NCI-H526 (cell line): ENCODE results near the gene FGF18.

Source experiments
- DNase-seq, 2 experiments: peaks; one replicate each; lab custom pipeline; 2025; lab: John Stamatoyannopoulos, UW

Gene FGF18

DNA sequence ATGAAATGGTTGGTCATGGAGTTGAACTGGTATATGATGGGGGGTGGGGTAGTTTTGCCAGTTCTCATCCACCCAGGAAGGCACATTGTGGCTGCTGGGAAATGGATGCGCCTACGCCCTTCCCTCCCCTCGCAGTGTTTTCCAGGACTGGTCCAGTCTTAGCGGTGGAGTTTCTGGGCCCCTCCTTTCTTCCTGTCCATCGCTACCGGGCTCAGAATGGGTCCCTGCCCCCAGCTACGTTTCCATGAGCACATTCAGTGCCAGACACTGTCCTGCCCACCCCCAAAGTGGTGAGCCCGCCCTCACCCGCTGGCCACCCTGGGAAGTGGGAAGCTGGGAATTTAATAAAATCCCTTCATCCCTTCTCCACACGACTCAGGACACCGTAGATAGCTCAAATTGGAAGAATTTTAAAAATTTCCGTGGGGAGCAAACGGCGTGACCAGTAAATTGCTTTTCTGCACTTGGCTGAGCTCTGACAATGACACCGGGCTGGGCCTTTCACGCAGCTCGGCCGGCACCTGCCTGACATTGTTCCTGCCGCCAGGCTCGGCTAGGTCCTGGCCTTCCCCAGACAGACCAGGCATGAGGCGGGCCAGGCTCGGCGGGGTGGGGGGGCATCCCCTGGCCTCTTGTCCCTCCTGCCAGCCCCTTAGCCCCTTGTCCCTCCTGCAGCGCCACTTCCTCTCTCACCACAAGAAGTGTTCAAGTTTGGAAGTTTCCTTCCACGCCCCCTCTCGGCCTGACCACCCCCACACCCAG, 3.6 kb downstream of the FGF18 start:
- DNase-seq, result no peak

DNA sequence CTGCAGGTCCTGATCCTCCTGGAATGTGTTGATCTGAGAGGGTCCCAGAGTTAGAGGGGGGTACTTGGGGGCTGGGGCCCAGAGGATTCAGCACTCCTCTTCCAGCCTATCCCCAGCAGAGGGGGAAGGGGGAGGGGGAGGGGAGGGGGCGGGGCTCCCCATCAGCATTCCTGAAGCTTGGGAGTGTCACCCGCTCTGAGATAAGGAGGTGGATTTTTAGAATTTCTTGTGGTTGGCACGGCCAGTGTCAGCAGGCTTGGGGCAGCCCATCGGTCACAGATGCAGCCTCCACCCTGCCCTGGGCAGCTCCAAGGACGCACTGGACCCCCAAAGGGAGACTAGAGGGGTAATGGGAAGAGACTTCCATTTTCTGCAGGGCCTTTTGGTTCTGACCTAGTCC, 5.3 kb downstream of the FGF18 start:
- no peak for DNase-seq

DNA sequence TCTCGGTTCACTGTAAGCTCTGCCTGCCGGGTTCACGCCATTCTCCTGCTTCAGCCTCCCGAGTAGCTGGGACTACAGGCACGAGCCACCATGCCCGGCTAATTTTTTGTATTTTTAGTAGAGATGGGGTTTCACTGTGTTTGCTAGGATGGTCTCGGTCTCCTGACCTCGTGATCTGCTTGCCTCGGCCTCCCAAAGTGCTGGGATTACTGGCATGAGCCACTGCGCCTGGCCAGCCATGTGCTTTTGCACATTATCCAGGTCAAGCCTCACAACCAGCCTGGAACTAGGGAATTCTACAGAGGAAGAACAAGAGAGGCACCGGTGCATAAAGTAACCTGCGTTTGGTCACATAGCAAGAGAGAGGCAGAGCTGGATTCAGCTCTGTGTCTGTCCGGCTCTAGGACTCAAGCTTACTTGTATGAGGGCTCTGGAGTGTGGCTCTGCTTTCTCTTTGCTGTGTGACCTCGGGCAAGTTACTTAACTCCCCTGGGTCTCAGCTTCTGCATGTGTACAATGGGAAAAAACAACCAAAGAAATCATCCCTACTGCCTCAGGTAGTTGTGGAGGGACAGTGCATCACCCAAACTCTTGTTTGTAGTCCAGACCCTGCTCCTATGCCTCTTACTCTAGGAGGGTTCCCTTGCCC, 6.3 kb downstream of the FGF18 start:
- DNase-seq, result no peak

DNA sequence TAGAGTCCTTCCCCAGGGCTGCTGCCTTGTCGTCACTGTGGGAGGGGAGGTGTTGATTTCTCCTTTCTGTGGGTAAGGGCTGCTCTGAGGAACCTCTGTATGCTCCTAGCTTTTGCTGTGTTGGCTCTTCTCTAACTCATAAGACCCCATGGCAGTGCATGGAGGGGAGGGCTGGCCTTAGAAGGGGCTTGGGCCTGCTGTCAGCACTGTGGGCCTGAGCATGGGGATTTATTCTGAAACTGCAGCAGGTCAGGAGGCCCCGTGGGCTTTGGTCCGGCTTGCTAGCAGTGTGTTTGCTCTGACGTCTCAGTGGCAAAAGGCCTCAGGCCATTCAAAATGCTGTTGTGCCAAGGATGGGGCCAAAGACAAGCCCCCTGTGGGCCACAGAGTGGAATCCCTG, 6.8 kb downstream of the FGF18 start:
- no peak for DNase-seq

DNA sequence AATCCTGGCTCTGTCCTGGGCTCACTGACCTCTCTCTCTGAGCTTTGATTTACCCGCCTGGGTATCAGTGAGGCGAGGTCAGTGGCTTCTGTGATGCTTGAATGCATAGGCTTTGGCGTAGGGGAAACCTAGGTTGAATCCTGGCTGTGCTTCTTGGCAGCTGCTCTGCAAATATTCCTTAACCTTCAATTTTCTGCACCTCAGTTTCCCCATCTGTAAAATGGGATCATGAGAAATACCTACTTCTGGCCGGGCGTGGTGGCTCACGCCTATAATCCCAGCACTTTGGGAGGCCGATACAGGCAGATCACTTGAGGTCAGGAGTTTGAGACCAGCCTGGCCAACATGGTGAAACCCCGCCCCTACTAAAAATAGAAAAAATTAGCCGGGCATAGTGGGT, 7.2 kb downstream of the FGF18 start:
- DNase-seq, result no peak

DNA sequence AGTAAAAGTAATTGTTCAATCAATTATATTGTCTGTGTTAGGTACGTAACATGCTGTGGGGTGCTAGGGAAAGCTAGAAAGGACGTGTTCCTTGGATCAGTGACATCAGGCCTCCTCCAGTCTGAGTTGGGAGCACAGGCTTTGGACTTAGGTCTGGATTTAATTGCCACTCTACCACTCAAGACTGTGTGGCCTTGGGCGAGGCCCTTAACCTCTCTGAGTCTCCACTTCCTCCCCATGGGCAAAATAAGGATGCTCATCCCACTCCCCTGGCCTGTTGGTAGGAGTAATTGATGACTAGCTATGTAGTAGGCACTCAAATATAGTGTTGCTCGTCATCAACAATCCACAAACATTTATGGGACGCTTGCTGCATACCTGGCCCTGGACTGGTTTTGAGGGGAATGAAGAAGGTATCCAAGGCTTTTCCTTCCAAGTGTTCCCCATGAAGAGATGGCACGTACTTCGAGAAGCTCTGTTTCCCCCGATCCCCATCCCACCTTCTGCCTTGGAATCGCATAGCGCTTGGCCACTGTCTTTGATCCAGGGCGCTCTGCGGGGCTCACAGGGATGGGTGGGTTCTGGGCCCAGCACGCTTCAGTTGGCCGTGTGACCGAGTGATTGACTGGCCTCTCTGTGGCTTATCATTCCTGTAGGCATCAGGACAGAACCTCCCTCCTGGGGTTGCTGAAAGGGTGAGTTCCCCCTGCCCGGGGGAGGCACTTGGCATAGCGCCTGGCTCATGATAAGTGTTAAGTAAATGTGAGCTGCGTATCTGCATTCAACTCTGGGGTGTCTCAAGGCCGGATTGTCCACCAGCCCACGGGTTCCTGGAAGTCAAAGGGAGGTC, 8.1 kb downstream of the FGF18 start:
- no peak for DNase-seq

DNA sequence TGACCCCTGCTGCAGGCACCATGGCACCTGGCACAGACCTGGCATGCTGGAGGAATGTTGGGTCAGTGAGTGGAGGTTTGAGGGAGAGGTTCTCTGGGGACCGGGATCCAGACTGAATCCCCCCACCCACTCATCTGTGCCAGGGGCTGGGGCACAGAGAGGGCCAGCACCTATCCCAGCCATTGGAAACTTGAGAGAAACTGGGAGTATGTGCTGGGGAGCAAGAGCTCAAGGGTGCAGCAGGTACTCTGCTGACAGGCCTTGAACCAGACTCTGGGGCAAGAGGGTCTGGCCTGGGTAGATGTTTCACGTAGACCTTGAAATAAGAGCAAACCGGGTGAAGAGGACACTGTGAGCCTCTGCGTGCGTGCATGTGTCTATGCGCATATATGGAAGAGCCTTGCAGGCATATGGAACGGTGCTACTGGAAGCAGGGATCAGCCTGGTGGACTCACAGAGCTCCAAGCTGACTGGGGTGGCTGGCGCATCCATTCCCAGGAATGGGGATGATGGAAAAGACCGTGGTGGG, 8.8 kb downstream of the FGF18 start:
- DNase-seq, result no peak

DNA sequence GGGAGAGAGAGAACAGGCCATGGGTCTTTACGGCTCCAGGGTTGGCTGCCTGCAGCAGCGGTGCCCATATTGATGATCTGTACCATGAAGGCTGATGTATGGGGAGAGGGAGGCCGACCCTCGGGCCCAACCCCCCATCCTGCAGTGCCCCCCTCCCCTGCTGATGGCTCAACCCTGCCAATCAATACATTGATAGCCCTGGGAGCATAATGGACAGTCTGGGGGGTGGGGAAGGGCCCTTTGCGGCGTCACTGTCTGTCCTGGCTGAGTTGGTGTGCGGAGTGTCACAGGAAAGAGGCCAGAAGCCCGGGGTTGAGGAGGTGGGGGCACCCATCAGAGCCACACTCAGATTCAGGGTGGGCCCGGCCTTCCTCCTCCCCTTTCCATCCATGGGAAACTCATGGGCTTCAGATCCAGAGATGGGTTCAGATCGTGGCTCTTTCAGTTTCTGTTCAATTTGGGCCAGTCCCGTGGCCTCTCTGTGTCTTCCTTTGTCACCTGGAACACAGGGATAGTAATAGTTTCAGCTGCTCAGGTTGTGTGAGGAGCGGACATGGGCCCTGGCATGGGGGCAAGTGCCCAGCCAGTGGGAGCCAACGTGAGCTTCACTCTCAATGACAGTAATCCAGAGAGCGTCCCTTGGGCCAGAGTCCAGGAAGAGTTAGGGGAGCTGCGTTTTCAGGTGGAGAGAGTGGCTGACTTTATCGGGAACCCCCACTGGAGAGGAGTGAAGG, 9.5 kb downstream of the FGF18 start:
- DNase-seq, result no peak

DNA sequence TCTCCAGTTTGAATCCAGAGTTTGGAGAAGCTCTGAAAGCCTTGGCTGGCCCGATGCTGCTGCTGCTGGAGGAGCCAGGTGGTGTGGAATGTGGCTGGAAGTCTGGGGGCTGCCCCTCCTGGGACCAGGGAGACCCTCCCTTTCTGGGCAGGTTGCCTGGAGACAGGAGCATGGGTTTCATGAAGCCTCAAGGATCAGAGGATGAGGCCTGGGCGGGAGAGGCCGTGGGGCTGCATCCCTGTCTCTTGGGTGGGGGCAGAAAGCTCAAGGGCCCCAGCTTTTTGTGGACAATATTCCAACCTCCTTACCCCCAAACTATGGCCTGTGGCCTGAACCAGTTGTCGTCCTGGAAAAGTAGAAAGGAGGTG, 10.1 kb downstream of the FGF18 start:
- DNase-seq, result no peak

DNA sequence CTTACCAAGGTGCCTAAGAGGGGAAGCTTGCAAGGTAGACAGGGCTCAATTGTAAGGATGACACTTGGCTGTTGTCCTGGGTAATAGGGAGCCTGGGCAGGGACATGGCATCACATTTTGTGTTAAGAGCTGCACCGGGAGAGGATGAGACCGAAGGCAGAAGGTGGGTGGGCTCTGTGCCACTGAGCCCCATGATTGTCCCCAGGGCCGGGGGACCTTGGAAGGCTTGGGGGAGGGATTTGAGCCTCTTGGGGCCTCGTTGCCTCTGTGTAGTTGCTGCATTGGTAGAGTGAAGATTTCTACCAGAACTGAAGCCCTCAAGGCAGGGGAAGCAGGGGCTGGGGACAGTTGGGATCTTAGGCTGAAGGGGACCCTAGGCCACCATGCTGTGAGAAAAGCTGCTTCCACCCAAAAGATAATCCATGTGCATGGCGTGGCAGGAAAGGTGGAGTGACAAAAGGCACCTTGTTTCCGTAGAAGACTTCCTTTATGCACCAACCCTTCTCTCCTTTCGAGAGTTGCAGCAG, 11.9 kb downstream of the FGF18 start:
- no peak for DNase-seq

DNA sequence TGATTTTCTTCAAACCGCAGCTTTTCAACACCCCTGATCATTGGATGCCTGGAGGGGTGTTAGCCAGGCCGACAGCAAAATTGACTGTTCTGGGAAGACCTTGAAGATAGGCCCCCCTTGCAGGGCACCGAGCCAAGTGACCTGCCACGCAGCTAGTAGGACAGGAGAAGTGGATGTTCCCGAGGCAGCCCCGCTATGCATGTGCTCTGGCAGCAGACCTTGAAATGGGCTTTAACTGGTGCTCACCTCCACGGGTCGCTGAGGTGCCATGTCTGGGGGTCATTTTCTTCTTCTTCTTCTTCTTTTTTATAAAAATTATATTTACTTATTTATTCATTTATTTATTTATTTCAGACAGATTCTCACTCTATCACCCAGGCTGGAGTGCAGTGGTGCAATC, 12.6 kb downstream of the FGF18 start:
- no peak for DNase-seq

DNA sequence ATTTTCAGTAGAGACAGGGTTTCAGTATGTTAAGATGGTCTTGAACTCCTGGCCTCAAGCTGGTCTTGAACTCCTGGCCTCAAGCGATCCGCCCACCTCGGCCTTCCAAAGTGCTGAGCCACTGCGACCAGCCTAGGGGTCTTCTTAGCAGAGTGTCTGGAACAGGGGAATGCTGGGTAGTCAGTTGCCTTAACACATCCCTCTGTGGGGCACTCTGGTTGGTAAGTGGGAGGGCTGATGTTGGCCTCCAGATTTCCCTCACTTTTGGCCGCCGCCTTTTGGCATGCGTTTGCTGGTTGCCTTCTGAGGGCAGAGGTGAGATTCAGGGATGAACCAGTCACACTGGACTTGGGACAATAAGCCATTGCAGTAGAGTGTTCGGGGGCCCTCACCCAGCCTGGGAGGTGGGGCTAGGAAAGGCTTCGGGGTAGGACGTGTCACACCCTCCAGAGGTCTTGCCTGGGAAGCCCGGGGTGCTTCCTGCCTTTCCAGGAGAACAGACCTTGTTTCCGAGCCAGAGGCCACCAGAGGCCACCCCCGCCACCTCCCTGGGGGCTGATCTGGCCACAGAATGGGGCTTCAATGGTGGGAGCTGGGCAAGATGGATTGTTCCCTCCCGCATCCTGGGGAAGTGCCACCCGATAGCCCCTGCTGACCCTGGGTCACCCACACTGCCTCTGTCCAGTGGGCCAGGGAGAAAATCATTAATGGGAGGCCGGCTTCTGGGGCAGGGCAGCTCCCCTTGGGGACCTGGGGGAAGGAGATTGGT, 13.3 kb downstream of the FGF18 start:
- no peak for DNase-seq

DNA sequence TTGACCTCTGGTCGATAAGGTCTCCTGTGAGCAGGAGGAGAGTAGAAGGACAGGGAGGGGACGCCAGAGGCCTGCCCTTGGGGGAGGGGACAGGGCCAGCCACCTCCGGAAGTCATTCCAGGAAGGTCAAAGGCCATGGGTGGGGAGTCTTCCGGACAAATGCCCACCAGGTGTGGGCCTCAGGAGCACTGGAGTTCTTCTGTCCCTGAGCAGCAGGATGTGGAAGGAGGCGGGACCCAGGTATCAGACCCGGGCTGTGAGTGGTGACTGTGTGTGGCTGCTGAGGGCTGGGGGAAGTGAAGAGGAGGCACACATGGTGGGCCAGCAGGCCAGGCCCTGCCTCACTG, 13.9 kb downstream of the FGF18 start:
- DNase-seq, result no peak

DNA sequence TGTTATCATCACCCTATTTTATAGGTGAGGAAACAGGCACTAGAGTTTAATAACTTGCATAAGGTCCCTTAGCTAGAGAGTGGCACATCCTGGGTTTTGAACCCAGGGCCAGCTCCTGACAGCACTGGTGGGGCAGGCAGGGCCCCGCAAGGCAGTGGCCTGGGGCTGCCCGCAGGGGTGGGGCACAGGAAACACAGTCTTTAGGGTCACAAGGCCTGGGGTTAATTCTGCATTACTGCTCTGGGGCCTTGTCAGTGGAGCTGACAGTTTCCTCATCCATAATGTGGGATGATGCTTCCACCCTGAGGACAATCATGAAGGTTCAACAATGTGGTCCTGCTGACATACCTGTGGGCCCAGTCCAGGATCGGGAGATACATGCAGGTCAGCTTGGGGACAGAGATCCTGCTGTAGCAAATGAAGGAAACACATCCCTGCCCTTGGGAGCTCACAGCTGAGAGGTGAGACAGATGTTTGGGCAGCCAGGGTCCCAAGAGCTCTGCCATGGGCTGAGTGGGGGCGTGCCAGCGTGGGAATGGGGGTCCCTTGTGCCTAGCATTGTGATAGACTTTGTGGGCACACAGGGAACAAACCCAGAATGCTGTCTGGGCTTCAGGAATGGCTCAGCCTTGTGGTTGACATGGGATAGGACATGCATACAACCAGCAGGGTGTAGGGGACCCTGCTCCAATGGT, 14.7 kb downstream of the FGF18 start:
- DNase-seq, result no peak

DNA sequence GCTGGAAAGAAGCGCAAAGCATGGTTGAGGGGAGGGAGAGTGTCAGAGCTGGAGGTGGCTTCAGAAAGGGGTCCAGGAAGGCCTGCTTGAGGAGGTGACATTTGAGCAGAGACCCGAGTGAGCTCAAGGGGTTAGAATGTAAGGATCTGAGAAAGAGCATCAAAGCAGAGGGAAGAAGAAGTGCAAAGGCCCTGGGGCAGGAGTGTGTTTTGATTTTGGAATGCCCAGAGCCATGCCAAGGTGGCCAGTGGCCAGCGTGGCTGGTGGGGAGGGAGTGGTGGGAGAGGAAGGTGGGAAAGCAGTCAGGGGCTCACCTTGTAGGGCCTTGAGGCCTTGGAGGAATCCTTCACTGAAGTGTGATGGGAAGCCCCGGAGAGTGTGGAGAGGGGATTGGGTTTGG, 15.4 kb downstream of the FGF18 start:
- no peak for DNase-seq

DNA sequence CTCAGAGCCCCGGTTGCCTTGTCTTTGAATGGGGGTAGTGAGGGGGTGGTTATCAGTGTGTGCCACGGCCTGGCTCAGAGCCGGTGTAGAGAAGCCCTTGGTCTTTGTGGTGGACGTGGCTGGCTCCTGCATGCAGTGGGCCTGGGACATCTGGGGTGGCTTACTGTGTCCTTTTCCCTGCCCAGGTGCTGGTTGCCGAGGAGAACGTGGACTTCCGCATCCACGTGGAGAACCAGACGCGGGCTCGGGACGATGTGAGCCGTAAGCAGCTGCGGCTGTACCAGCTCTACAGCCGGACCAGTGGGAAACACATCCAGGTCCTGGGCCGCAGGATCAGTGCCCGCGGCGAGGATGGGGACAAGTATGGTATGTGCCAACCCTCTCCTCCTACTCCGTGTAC, 16.5 kb downstream of the FGF18 start:
- DNase-seq, result no peak

DNA sequence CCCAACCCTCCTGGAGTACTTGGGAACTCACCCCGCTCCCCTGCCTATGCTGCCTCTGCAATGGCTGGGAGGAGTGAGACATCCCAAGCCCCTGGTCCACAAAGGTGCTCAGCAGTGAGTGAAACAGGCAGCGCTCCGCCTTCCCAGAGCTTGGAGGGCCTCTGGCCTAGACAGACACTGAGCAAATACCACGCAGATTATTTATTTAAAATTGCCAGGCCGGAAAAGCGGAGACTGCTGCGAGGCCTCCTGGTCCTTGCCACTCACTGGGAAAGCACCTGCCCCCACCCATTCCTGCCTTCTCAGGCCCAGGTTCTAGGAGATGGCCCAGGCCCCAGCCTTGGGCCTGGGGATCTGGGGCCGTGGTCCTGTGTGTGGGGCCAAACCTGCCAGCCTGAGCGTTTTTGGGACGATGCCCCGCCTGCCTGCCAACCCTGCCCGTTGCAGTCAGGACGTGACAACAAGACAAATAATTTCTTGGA, 17.4 kb downstream of the FGF18 start:
- no peak for DNase-seq

DNA sequence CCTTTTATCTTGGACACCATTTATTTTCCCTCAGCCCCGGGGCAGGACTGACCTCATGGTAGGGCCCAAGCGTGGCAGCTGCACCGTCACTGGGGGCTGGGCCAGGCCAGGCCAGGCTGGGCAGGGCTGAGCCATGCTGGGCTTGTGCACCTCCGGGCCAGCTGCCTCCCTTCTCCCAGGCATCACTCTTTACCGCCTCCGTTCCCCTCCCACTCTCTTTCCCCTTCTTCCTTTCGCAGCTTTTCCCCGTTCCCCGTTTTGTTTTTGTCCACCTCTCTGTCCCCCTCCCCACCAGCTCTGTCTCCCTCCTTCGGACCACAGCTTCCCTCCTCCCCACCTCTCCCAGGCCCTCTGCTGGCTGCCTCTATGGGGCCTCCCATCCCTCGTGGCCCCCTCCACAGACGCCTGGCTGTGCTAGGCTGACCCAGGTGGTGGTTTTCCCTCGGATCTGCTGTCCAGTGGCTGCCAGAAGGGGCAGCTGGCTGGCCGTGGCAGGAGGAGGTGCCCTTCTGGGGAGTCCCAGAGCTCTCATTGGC, 17.9 kb downstream of the FGF18 start:
- DNase-seq, result no peak

DNA sequence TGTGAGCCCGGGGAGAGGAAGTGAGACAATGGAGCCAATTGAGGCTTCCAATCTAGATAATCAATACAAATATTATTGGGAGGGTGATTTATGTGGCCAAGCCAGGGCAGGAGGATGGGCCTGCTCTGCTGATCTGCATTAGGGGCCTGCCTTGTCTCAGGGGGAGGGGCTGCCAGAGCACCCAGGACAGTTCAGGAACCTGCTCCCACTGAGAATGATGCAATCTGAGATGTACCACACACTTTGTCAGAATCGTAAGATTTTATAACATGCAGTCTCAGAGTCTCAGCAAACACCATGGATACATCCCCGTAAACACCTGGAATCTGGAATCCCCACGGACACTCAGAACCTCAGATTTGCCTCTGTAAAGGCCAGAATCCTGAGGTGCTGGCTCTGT, 19.3 kb downstream of the FGF18 start:
- DNase-seq, result no peak

DNA sequence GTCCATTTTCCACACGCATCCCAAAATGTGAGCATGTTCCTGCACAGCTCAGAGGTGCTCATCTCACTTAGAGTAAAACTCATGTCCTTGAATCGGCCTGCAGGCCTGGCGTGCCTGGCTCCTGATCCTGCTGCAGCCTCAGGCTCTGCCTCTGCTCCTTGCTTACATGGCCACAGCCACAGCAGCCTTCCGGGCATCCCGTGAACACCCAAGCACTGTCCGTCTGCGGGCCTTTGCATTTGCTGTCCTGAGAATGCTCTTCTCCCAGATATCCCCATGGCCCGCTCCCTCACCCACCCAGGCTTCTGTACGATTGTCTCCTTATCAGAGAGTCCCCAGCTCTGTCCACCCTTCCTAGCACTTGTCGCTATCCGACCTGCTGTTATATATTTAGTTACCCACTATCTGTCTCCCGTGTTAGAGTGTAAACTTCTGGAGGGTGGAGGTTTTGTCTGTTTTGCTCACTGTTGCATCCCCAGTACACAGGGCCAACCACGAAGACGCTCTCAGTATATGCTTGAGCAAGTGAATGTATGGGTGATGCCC, 21.9 kb downstream of the FGF18 start:
- no peak for DNase-seq
